Activated CD8-positive, alpha-beta T cell treated with anti-CD3 and anti-CD28 coated beads, Interleukin-2, amount 10 ng/mL, durations not matched to agents 7 days and 5 days (primary cell): ENCODE data around the gene CD6. TPM values are rescaled to one million over a fixed set of nuclear protein-coding genes. Genes with fewer than 3 reads are reported as not detected.

Source experiments
- ATAC-seq: fragments of 150-1000 bp; cut with Tn5 transposase; one replicate; pipeline ENCODE4 v1.10.0; 2021; ENCODE audit warnings: moderate library complexity
- CTCF ChIA-PET: fragments of 350-600 bp; sonication (Branson Sonifier 250); formaldehyde crosslinking; loops from one replicate; lab custom pipeline; 2021; ENCODE audit warnings: antibody characterized with exemption; lab: Charles Lee
- POLR2A ChIA-PET: fragments of 350-600 bp; sonication (Branson Sonifier 250); formaldehyde crosslinking; loops from one replicate; lab custom pipeline; 2021; ENCODE audit warnings: antibody characterized with exemption; lab: Charles Lee
- DNase-seq: peaks from one replicate; pipeline ENCODE4 v3.0.0-alpha.2; 2020
- H3K27ac Mint-ChIP-seq: one replicate; pipeline ENCODE4 v1.8.0; 2021; ENCODE audit warnings: mild to moderate bottlenecking, mixed read lengths
- H3K27me3 Mint-ChIP-seq: one replicate; pipeline ENCODE4 v1.8.0; 2021; ENCODE audit warnings: low read depth, mixed read lengths
- H3K36me3 Mint-ChIP-seq: one replicate; pipeline ENCODE4 v1.8.0; 2021; ENCODE audit warnings: low read depth, mixed read lengths
- H3K4me1 Mint-ChIP-seq: one replicate; pipeline ENCODE4 v1.8.0; 2021; ENCODE audit warnings: low read depth, mixed read lengths
- H3K4me3 Mint-ChIP-seq: one replicate; pipeline ENCODE4 v1.8.0; 2021; ENCODE audit warnings: mild to moderate bottlenecking, mixed read lengths
- H3K9me3 Mint-ChIP-seq: one replicate; pipeline ENCODE4 v1.8.0; 2022; ENCODE audit warnings: mixed read lengths; ENCODE audit not compliant: insufficient read depth
- total RNA-seq, 2 experiments: library from RNA; stranded (reverse); gene quantifications; one replicate each; pipeline ENCODE4 v1.2.3, GENCODE V29; 2021

CD6 gene
- total RNA-seq, 2 experiments from 2014 or later = 214 to 222 TPM

GRCh38 chr11:61028135-61028729, 56.8 kb downstream of the CD6 start:
- peak overlapping the region; percentile 96 for H3K27ac Mint-ChIP-seq
- ChIA-PET POLR2A (interaction anchor here (0.7 to 4.2 kb wide), 8 partner anchors 8 to 113 kb away, joined by 3 to 67 read pairs (median 4); partner anchors contain the start of gene CD5), CTCF (interaction anchor here (0.7 to 1.3 kb wide), 6 partner anchors 8 to 112 kb away, joined by 3 to 4 read pairs (median 3); no protein-coding TSS in a partner anchor)
- peak overlapping the region; percentile 76 for H3K4me3 Mint-ChIP-seq
- peaks cover 73% of the 10 kb centered on the region for H3K4me1 Mint-ChIP-seq
- no peaks in the 10 kb centered on the region for H3K9me3 Mint-ChIP-seq
- ATAC-seq (peak; percentile 32), DNase-seq (peak; percentile 66)
- no peaks in the 10 kb centered on the region for H3K27me3 Mint-ChIP-seq
- H3K36me3 Mint-ChIP-seq = peaks cover 10% of the 10 kb centered on the region

GRCh38 chr11:61032824-61033223, 61.3 kb downstream of the CD6 start:
- Mint-ChIP-seq H3K27me3 (no peaks in the 10 kb centered on the region), H3K36me3 (peaks cover 4% of the 10 kb centered on the region), H3K4me3 (no peak overlapping the region), H3K27ac (no peak overlapping the region), H3K9me3 (no peaks in the 10 kb centered on the region), H3K4me1 (peaks cover 40% of the 10 kb centered on the region)
- ChIA-PET CTCF (interaction anchor here (1.4 kb wide), 1 partner anchor 38 kb away, joined by 3 read pairs; no protein-coding TSS in a partner anchor), POLR2A (interaction anchor here (0.6 to 3.1 kb wide), 3 partner anchors 9 to 69 kb away, joined by 4 to 10 read pairs (median 8); partner anchors contain the start of gene CD5)
- ATAC-seq (no peak), DNase-seq (no peak)

- no peak for ATAC-seq
- Mint-ChIP-seq H3K4me1 (peaks cover 38% of the 10 kb centered on the region), H3K27ac (no peak overlapping the region), H3K36me3 (peaks cover 4% of the 10 kb centered on the region), H3K9me3 (no peaks in the 10 kb centered on the region), H3K27me3 (no peaks in the 10 kb centered on the region), H3K4me3 (no peak overlapping the region)
- POLR2A ChIA-PET = interaction anchor here (2.0 to 3.1 kb wide), 2 partner anchors 9 to 10 kb away, joined by 8 to 10 read pairs; no protein-coding TSS in a partner anchor
- CTCF ChIA-PET = no interaction called here
- DNase-seq = no peak
Observed at GRCh38 chr11:61033417-61033816, 61.9 kb downstream of the CD6 start.

GRCh38 chr11:61034111-61034510, 62.6 kb downstream of the CD6 start:
- Mint-ChIP-seq H3K9me3 (no peaks in the 10 kb centered on the region), H3K4me3 (no peak overlapping the region), H3K36me3 (peaks cover 6% of the 10 kb centered on the region), H3K27ac (no peak overlapping the region), H3K4me1 (peaks cover 36% of the 10 kb centered on the region), H3K27me3 (no peaks in the 10 kb centered on the region)
- POLR2A ChIA-PET = interaction anchor here (1.0 to 3.1 kb wide), 2 partner anchors 8 to 11 kb away, joined by 4 to 8 read pairs; no protein-coding TSS in a partner anchor
- DNase-seq = no peak
- CTCF ChIA-PET = interaction anchor here (0.7 kb wide), 1 partner anchor 8 kb away, joined by 4 read pairs; no protein-coding TSS in a partner anchor
- ATAC-seq = no peak

- Mint-ChIP-seq H3K27ac (no peak overlapping the region), H3K4me1 (peaks cover 33% of the 10 kb centered on the region), H3K36me3 (peaks cover 8% of the 10 kb centered on the region), H3K4me3 (no peak overlapping the region), H3K27me3 (no peaks in the 10 kb centered on the region), H3K9me3 (no peaks in the 10 kb centered on the region)
- DNase-seq = no peak
- POLR2A ChIA-PET = interaction anchor here (1.0 to 3.1 kb wide), 2 partner anchors 8 to 12 kb away, joined by 4 to 8 read pairs; no protein-coding TSS in a partner anchor
- CTCF ChIA-PET = interaction anchor here (0.7 kb wide), 1 partner anchor 9 kb away, joined by 4 read pairs; no protein-coding TSS in a partner anchor
- no peak for ATAC-seq
Observed at GRCh38 chr11:61034704-61035525, 63.4 kb downstream of the CD6 start.

- H3K9me3 Mint-ChIP-seq = no peaks in the 10 kb centered on the region
- ChIA-PET POLR2A (interaction anchor here (1.0 to 1.1 kb wide), 2 partner anchors 7 to 9 kb away, joined by 3 read pairs; no protein-coding TSS in a partner anchor), CTCF (interaction anchor here (1.3 kb wide), 2 partner anchors 13 to 46 kb away, joined by 3 to 4 read pairs; no protein-coding TSS in a partner anchor)
- ATAC-seq (no peak), DNase-seq (no peak)
- peaks cover 11% of the 10 kb centered on the region for H3K36me3 Mint-ChIP-seq
- no peak overlapping the region for H3K27ac Mint-ChIP-seq
- no peaks in the 10 kb centered on the region for H3K27me3 Mint-ChIP-seq
- H3K4me3 Mint-ChIP-seq = no peak overlapping the region
- H3K4me1 Mint-ChIP-seq = peaks cover 34% of the 10 kb centered on the region
Observed at GRCh38 chr11:61035526-61035835, 64.0 kb downstream of the CD6 start.

GRCh38 chr11:61037441-61038093, 66.1 kb downstream of the CD6 start:
- H3K4me3 Mint-ChIP-seq = no peak overlapping the region

GRCh38 chr11:61039916-61040315, 68.4 kb downstream of the CD6 start:
- POLR2A ChIA-PET = interaction anchor here (0.7 to 4.0 kb wide), 3 partner anchors 13 to 53 kb away, joined by 3 to 67 read pairs (median 23); no protein-coding TSS in a partner anchor
- H3K36me3 Mint-ChIP-seq = peaks cover 7% of the 10 kb centered on the region
- no peak overlapping the region for H3K4me3 Mint-ChIP-seq
- DNase-seq (no peak), ATAC-seq (no peak)
- peaks cover 56% of the 10 kb centered on the region for H3K4me1 Mint-ChIP-seq
- peak overlapping the region; percentile 53 for H3K27ac Mint-ChIP-seq
- no peaks in the 10 kb centered on the region for H3K9me3 Mint-ChIP-seq
- CTCF ChIA-PET = interaction anchor here (0.9 to 1.3 kb wide), 3 partner anchors 10 to 42 kb away, joined by 3 read pairs; no protein-coding TSS in a partner anchor
- H3K27me3 Mint-ChIP-seq = no peaks in the 10 kb centered on the region

More at GRCh38 chr11:61037441-61038093, 66.1 kb downstream of the CD6 start:
- peaks cover 48% of the 10 kb centered on the region for H3K4me1 Mint-ChIP-seq
- ChIA-PET CTCF (interaction anchor here (0.7 to 1.9 kb wide), 3 partner anchors 14 to 205 kb away, joined by 3 to 4 read pairs (median 3); no protein-coding TSS in a partner anchor), POLR2A (interaction anchor here (0.8 to 1.9 kb wide), 4 partner anchors 10 to 51 kb away, joined by 3 to 7 read pairs (median 4); no protein-coding TSS in a partner anchor)
- ATAC-seq = no peak
- H3K27ac Mint-ChIP-seq = peak overlapping the region; percentile 78
- H3K9me3 Mint-ChIP-seq = no peaks in the 10 kb centered on the region
- peaks cover 7% of the 10 kb centered on the region for H3K36me3 Mint-ChIP-seq
- no peaks in the 10 kb centered on the region for H3K27me3 Mint-ChIP-seq
- DNase-seq = no peak

- H3K9me3 Mint-ChIP-seq = no peaks in the 10 kb centered on the region
- H3K4me3 Mint-ChIP-seq = peak overlapping the region; percentile 64
- H3K27ac Mint-ChIP-seq = peak overlapping the region; percentile 94
- peaks cover 58% of the 10 kb centered on the region for H3K4me1 Mint-ChIP-seq
- no peaks in the 10 kb centered on the region for H3K27me3 Mint-ChIP-seq
- CTCF ChIA-PET = interaction anchor here (0.6 to 3.5 kb wide), 26 partner anchors 9 to 294 kb away, joined by 3 to 19 read pairs (median 4); partner anchors contain the start of genes CD5 and TMEM109
- ATAC-seq (peak; percentile 100), DNase-seq (peak; percentile 94)
- peaks cover 7% of the 10 kb centered on the region for H3K36me3 Mint-ChIP-seq
- POLR2A ChIA-PET = interaction anchor here (0.6 to 4.0 kb wide), 29 partner anchors 9 to 101 kb away, joined by 3 to 67 read pairs (median 6); no protein-coding TSS in a partner anchor
Observed at GRCh38 chr11:61041755-61042518, 70.5 kb downstream of the CD6 start.

- H3K9me3 Mint-ChIP-seq = no peaks in the 10 kb centered on the region
- CTCF ChIA-PET = interaction anchor here (0.7 to 3.5 kb wide), 23 partner anchors 8 to 293 kb away, joined by 3 to 19 read pairs (median 4); partner anchors contain the start of genes CD5 and TMEM109
- H3K4me1 Mint-ChIP-seq = peaks cover 58% of the 10 kb centered on the region
- H3K27me3 Mint-ChIP-seq = no peaks in the 10 kb centered on the region
- ATAC-seq (peak; percentile 37), DNase-seq (no peak)
- POLR2A ChIA-PET = interaction anchor here (0.6 to 4.0 kb wide), 24 partner anchors 10 to 102 kb away, joined by 3 to 67 read pairs (median 8); no protein-coding TSS in a partner anchor
- peak overlapping the region; percentile 49 for H3K4me3 Mint-ChIP-seq
- peaks cover 8% of the 10 kb centered on the region for H3K36me3 Mint-ChIP-seq
- H3K27ac Mint-ChIP-seq = peak overlapping the region; percentile 94
Observed at GRCh38 chr11:61042537-61042936, 71.1 kb downstream of the CD6 start.
